SK-N-SH treated with all-trans-retinoic acid at 6 μM for 48 hours (cell line): ENCODE data around the gene PPM1G.

Source experiments
- ARNTL ChIP-seq: fragments of 450-650 bp; formaldehyde crosslinking; IDR thresholded peaks from 2 replicates; pipeline ENCODE4 v1.5.0; 2020; ENCODE audit warnings: low read depth, mild to moderate bottlenecking, moderate library complexity, borderline replicate concordance
- BACH2 ChIP-seq: fragments of 250-450 bp; sonication (Bioruptor Pico); IDR thresholded peaks from 2 replicates; pipeline ENCODE4 v1.9.0; 2021; ENCODE audit warnings: mild to moderate bottlenecking, borderline replicate concordance
- CREB5 ChIP-seq: fragments of 250-450 bp; sonication (Bioruptor Pico); IDR thresholded peaks from 2 replicates; pipeline ENCODE4 v1.5.1; 2020; ENCODE audit warnings: low read depth, mild to moderate bottlenecking, moderate library complexity
- ESRRG ChIP-seq: fragments of 250-450 bp; sonication (Bioruptor Pico); IDR thresholded peaks from 2 replicates; pipeline ENCODE4 v1.6.1; 2021; ENCODE audit warnings: mild to moderate bottlenecking
- PPARA ChIP-seq: fragments of 250-450 bp; sonication (Bioruptor Pico); IDR thresholded peaks from 2 replicates; pipeline ENCODE4 v1.5.0; 2020; ENCODE audit warnings: mild to moderate bottlenecking, borderline replicate concordance
- ZFP3 ChIP-seq: fragments of 250-450 bp; sonication (Bioruptor Pico); IDR thresholded peaks from 2 replicates; pipeline ENCODE4 v1.5.0; 2020; ENCODE audit warnings: mild to moderate bottlenecking, moderate library complexity
- ZNF70 ChIP-seq: fragments of 450-650 bp; formaldehyde crosslinking; IDR thresholded peaks from 2 replicates; pipeline ENCODE4 v1.5.0; 2020; ENCODE audit warnings: mild to moderate bottlenecking, moderate library complexity

- TF ChIP-seq ZNF70 (CRISPR knock-in tag) (no peak), ZFP3 (CRISPR knock-in tag) (no peak), PPARA (CRISPR knock-in tag) (no peak), ESRRG (CRISPR knock-in tag) (no peak), CREB5 (CRISPR knock-in tag) (no peak), ARNTL (CRISPR knock-in tag) (no peak), BACH2 (CRISPR knock-in tag) (no peak)
Observed at GRCh38 chr2:27390822-27391679, 18.3 kb downstream of the PPM1G start.
